Measurements from ENCODE around the gene ASIP. TPM values are rescaled to one million over a fixed set of nuclear protein-coding genes. Genes with fewer than 3 reads are reported as not detected.
"Not testable (repeated sequence)": the region's sequence is repeated elsewhere in the genome, so short reads cannot be mapped to it uniquely, and the experiment has no call there.

The ASIP gene
- total RNA-seq, 1 experiment from 2014 or later: not detected

- DNase-seq (ENCODE audit: low read depth): no peak
Observed at GRCh38 chr20:34285450-34285849, 44.2 kb downstream of the ASIP start.

GRCh38 chr20:34287500-34287899 is 46.3 kb downstream of the ASIP start:
- not testable (repeated sequence) for DNase-seq (ENCODE audit: low read depth)

- DNase-seq (ENCODE audit: low read depth): no peak
Observed at GRCh38 chr20:34290471-34290870, 49.2 kb downstream of the ASIP start.

GRCh38 chr20:34292496-34292895 is 51.3 kb downstream of the ASIP start:
- DNase-seq (ENCODE audit: low read depth): no peak

GRCh38 chr20:34293119-34293518 is 51.9 kb downstream of the ASIP start:
- DNase-seq (ENCODE audit: low read depth): no peak

- no peak for DNase-seq (ENCODE audit: low read depth)
Observed at GRCh38 chr20:34293589-34293988, 52.4 kb downstream of the ASIP start.

- no peak for DNase-seq (ENCODE audit: low read depth)
Observed at GRCh38 chr20:34294563-34294962, 53.3 kb downstream of the ASIP start.

- DNase-seq (ENCODE audit: low read depth): no peak
Observed at GRCh38 chr20:34295284-34295683, 54.1 kb downstream of the ASIP start.

GRCh38 chr20:34296468-34296867 is 55.2 kb downstream of the ASIP start:
- no peak for DNase-seq (ENCODE audit: low read depth)

GRCh38 chr20:34298294-34298784 is 57.1 kb downstream of the ASIP start:
- not testable (repeated sequence) for DNase-seq (ENCODE audit: low read depth)

- DNase-seq (ENCODE audit: low read depth): no peak
Observed at GRCh38 chr20:34299556-34300255, 58.5 kb downstream of the ASIP start.

GRCh38 chr20:34300256-34300806 is 59.1 kb downstream of the ASIP start:
- no peak for DNase-seq (ENCODE audit: low read depth)

GRCh38 chr20:34300809-34301586 is 59.8 kb downstream of the ASIP start:
- DNase-seq (ENCODE audit: low read depth): no peak

- DNase-seq (ENCODE audit: low read depth): no peak
Observed at GRCh38 chr20:34301587-34302311, 60.5 kb downstream of the ASIP start.

GRCh38 chr20:34302312-34302722 is 61.1 kb downstream of the ASIP start:
- no peak for DNase-seq (ENCODE audit: low read depth)

GRCh38 chr20:34302723-34303533 is 61.7 kb downstream of the ASIP start, which contains the start of gene AHCY:
Gene AHCY (minus strand): TSS chr20:34303355. CDS start chr20:34303270, 85 bp downstream.
- DNase-seq (ENCODE audit: low read depth): peak; percentile 93

GRCh38 chr20:34305333-34306230 is 64.4 kb downstream of the ASIP start:
- DNase-seq (ENCODE audit: low read depth): no peak

- no peak for DNase-seq (ENCODE audit: low read depth)
Observed at GRCh38 chr20:34309691-34310090, 68.5 kb downstream of the ASIP start.

GRCh38 chr20:34310481-34311117 is 69.4 kb downstream of the ASIP start:
- DNase-seq (ENCODE audit: low read depth): no peak
